Adrenal gland (tissue), 12 donors: Measurements from ENCODE around the gene TBX15. TPM values are rescaled to one million over a fixed set of nuclear protein-coding genes. Genes with fewer than 3 reads are reported as not detected.

Experiments
- DNase-seq, 7 donors: peaks; one replicate each; pipeline ENCODE4 v3.0.0-alpha.2; 2019 to 2020
- H3K27ac ChIP-seq, 5 donors: fragments of 200-600 bp; sonication (generic) in 4 of 5; 1 replicate in 3 of 5; 2 replicates in 2 of 5; pipeline versions ENCODE4 v1.5.1 to v1.8.0; 2016 to 2020; ENCODE audit warnings: mild to moderate bottlenecking in 1 of 5
- H3K27me3 ChIP-seq: fragments of 200-600 bp; 2 replicates; pipeline ENCODE4 v1.8.0; 2021
- H3K36me3 ChIP-seq, 2 donors: fragments of 200-600 bp; replicated peaks in 1 of 2; 1 replicate in 1 of 2; 2 replicates in 1 of 2; pipeline versions ENCODE4 v1.5.1 to v1.8.0; 2018 to 2022
- H3K4me1 ChIP-seq, 2 donors: fragments of 200-600 bp; replicated peaks in 1 of 2; 1 replicate in 1 of 2; 2 replicates in 1 of 2; pipeline versions ENCODE4 v1.5.1 to v1.8.0; 2018 to 2021
- H3K4me3 ChIP-seq, 4 donors: fragments of 200-600 bp; sonication (generic) in 3 of 4; one replicate each; pipeline ENCODE4 v1.5.1; 2016 to 2018
- H3K9me3 ChIP-seq, 3 donors: fragments of 200-600 bp; sonication (generic) in 1 of 3; replicated peaks in 1 of 3; 1 replicate in 2 of 3; 2 replicates in 1 of 3; pipeline versions ENCODE4 v1.5.1 to v1.8.0; 2016 to 2021
- POLR2A ChIP-seq, 2 donors: fragments of 450-650 bp; IDR thresholded peaks; one replicate each; pipeline ENCODE4 v1.6.1; 2017; ENCODE audit warnings: antibody characterized with exemption in 2 of 2, mild to moderate bottlenecking in 2 of 2, moderate library complexity in 1 of 2
- WGBS, 4 donors: extraction: QIAGEN DNeasy Blood & Tissue Kit in 2 of 4; methylation state at CpG; one replicate each; pipeline versions ENCODE4 v1.1.5 to v1.1.7; 2013 to 2017; 5-methylcytosine and 5-hydroxymethylcytosine counted together
- intact Hi-C, 2 donors: fragments of 100-400 bp; cut with DNase I; formaldehyde crosslinking; loops; one replicate each; pipeline versions ENCODE4 v1.14.1 to v1.15.0; 2022 to 2023
- polyA plus RNA-seq, 3 donors: library from polyadenylated mRNA; stranded (reverse); fragments of 200-250 nt in 2 of 3; fragments of 350-450 nt in 1 of 3; fragmentation: Illumina TruSeq in 1 of 3; extraction: RNeasy Lipid Tissue Mini Kit (QIAGEN cat#74804) in 1 of 3; gene quantifications; one replicate each; pipeline ENCODE4 v1.2.3, GENCODE V29; 2013 to 2014
- total RNA-seq, 9 donors: library from RNA; depleted of rRNA in 4 of 9; stranded (reverse); fragments of >200 nt in 4 of 9; fragments of 120-200 nt in 1 of 9; fragmentation: NEBNext Ultra II Directional in 1 of 9; extraction: Animal tissue kit (Norgen Biotek cat#: 25700) in 1 of 9; gene quantifications; one replicate each; pipeline versions ENCODE4 v1.1.0 to v1.2.4, GENCODE V29; 2013 to 2023
- TF ChIP-seq, protein P1 (sequence below), 6 experiments: fragments of 450-650 bp in 4 of 6; fragments of 200-600 bp in 2 of 6; sonication (generic) in 1 of 6; IDR thresholded peaks; 1 replicate in 5 of 6; 2 replicates in 1 of 6; pipeline versions ENCODE4 v1.5.1 to v1.8.0; 2016 to 2021; ENCODE audit warnings: antibody characterized with exemption in 6 of 6, mild to moderate bottlenecking in 2 of 6, moderate library complexity in 1 of 6
- donor health status: healthy with polysubstance abuse.
- donor health status: Bipolar disorder and iron deficiency.
- donor health status: DM: yes; HTN: yes; CAD: no.
- donor health status: DM: no; HTN: no; CAD: no.
- donor health status: DM: no; HTN: no; CAD: no.
- donor health status: DM: yes; HTN: yes; CAD: no.

Gene TBX15
- total and polyA plus RNA-seq, 12 donors, result 0.06 to 0.48 (median 0.15) TPM; not detected in 2

DNA sequence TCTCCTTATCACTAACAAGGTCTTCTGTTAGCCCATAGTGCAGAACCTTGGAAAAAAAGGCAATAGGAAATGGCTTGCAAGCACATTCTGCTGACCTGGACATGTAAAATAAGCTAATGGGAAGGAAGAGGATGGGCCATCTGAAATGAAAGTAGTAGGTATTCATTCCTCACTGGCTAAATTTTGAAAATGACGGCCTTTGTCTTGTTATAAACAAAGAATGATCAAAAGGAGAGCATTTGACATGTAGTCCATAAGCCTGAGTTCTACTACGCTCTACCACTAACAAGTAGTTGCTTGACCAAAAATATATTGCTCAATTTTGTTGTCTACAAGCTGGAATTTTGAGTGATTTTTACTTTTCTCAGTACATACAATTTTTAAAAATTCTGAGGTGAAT lies 75.6 kb downstream of the TBX15 start:
- H3K4me3 ChIP-seq, result no peak overlapping the region
- H3K27ac ChIP-seq, result no peak overlapping the region
- H3K27me3 ChIP-seq, result no peaks in the 10 kb centered on the region
- H3K9me3 ChIP-seq, result no peaks in the 10 kb centered on the region
- no peaks in the 10 kb centered on the region for H3K36me3 ChIP-seq
- no peaks in the 10 kb centered on the region for H3K4me1 ChIP-seq
- no peak for DNase-seq
- 73 to 88% (median 81%) methylated on average over 2 of the region's 2 CpGs for WGBS, 4 donors
- intact Hi-C loops, result no loop called here
- TF ChIP-seq, protein P1, sequence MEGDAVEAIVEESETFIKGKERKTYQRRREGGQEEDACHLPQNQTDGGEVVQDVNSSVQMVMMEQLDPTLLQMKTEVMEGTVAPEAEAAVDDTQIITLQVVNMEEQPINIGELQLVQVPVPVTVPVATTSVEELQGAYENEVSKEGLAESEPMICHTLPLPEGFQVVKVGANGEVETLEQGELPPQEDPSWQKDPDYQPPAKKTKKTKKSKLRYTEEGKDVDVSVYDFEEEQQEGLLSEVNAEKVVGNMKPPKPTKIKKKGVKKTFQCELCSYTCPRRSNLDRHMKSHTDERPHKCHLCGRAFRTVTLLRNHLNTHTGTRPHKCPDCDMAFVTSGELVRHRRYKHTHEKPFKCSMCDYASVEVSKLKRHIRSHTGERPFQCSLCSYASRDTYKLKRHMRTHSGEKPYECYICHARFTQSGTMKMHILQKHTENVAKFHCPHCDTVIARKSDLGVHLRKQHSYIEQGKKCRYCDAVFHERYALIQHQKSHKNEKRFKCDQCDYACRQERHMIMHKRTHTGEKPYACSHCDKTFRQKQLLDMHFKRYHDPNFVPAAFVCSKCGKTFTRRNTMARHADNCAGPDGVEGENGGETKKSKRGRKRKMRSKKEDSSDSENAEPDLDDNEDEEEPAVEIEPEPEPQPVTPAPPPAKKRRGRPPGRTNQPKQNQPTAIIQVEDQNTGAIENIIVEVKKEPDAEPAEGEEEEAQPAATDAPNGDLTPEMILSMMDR (IDR thresholded peaks at IDR 0.05), result no peak
- TF ChIP-seq POLR2A (IDR thresholded peaks at IDR 0.05), result no peak

DNA sequence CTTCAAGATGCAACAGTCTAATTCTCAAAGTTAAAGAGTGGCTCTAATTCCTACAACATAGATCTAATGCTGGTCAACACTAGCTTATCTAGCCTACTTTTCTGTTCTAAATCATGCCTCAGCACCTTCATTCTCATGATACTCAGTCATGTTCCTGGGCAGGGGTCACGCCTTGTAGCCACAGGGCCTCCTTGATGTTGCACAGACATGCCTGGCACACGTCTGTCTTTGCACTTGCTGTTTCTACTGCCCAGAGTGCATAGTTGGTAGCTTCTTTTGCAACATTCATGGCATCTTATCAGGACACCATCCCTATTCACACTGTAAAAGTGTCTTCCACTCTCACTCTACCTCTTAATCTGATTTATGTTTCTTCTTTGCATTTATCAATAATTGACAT lies 76.6 kb downstream of the TBX15 start:
- Histone ChIP-seq H3K4me1 (no peaks in the 10 kb centered on the region), H3K9me3 (no peaks in the 10 kb centered on the region), H3K4me3 (no peak overlapping the region), H3K36me3 (no peaks in the 10 kb centered on the region), H3K27me3 (no peaks in the 10 kb centered on the region), H3K27ac (no peak overlapping the region)
- DNase-seq, result no peak
- TF ChIP-seq, protein P1 (IDR thresholded peaks at IDR 0.05), result no peak
- no peak for TF ChIP-seq POLR2A (IDR thresholded peaks at IDR 0.05)
- intact Hi-C loops, result no loop called here
- 46 to 65% (median 60%) methylated on average over 2 of the region's 2 CpGs for WGBS, 4 donors

DNA sequence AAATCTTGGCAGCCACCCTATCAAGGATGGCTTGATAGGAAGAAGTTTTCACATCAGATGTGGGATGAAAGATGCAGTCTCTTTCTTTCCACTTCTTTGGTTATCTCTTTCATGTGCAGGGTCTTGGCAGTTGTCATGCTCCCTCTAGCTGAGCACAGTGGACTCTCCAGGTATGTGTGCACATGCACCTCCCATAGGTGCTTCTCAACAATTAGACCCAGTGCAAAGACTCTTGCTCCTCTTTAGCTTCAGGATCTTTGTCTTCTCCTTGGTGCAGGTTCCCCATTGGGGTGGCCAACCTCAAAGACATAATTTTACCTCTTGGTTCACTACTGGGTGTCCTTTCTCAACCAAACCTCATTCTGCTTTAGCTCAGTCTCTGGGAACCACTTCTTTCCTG lies 80.7 kb downstream of the TBX15 start:
- intact Hi-C loops, result no loop called here

DNA sequence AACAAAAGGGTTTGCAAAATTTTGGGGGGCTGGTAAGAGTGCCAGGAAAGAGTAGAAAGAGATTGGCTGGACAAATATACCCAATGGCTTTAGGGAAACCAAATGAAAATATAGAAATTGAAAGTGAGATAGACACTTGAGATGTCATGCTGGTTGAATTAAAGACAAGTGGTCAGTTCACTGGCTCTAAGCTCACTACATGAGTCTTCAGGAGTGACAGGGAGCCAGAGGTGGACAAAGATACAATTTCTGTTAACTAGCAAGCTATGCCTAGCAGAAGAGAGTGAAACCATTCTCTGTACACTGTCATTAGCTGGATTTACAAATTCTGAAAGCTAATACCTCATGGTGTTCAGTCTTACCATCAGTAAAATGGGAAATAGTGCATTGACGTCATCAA lies 82.5 kb downstream of the TBX15 start:
- Histone ChIP-seq H3K36me3 (no peaks in the 10 kb centered on the region), H3K4me3 (no peak overlapping the region), H3K27me3 (no peaks in the 10 kb centered on the region), H3K27ac (no peak overlapping the region), H3K9me3 (no peaks in the 10 kb centered on the region), H3K4me1 (no peaks in the 10 kb centered on the region)
- WGBS, 4 donors, result 54 to 73% (median 69%) methylated on average over 1 of the region's 1 CpG
- TF ChIP-seq, protein P1 (IDR thresholded peaks at IDR 0.05), result no peak
- no peak for TF ChIP-seq POLR2A (IDR thresholded peaks at IDR 0.05)
- intact Hi-C loops, result no loop called here
- no peak for DNase-seq

More for the DNA sequence above, 80.7 kb downstream of the TBX15 start:
- Histone ChIP-seq H3K9me3 (no peaks in the 10 kb centered on the region), H3K27ac (no peak overlapping the region), H3K27me3 (no peaks in the 10 kb centered on the region), H3K36me3 (no peaks in the 10 kb centered on the region), H3K4me3 (no peak overlapping the region), H3K4me1 (no peaks in the 10 kb centered on the region)
- no peak for DNase-seq
- TF ChIP-seq, protein P1 (IDR thresholded peaks at IDR 0.05), result no peak
- no peak for TF ChIP-seq POLR2A (IDR thresholded peaks at IDR 0.05)
